HepG2 (cell line): ENCODE measurements around the gene PAFAH1B2. TPM values are rescaled to one million over a fixed set of nuclear protein-coding genes. Genes with fewer than 3 reads are reported as not detected.

Experiments
- E2F1 ChIP-seq: sonication (generic); formaldehyde crosslinking; IDR thresholded peaks from 2 replicates; pipeline ENCODE4 v1.5.0; 2020; ENCODE audit warnings: missing genetic modification reagents
- EP300 ChIP-seq, 3 experiments: sonication (generic) in 1 of 3; formaldehyde crosslinking in 1 of 3; IDR thresholded peaks; 2 replicates each; pipeline versions ENCODE4 v1.5.1 to v1.6.1; 2011 to 2020; ENCODE audit warnings: low read depth in 2 of 3, low read length in 2 of 3, borderline replicate concordance in 1 of 3, improper control_type of control experiment in 1 of 3, mild to moderate bottlenecking in 1 of 3, missing genetic modification reagents in 1 of 3, moderate library complexity in 1 of 3
- HBP1 ChIP-seq: IDR thresholded peaks from 2 replicates; pipeline ENCODE4 v1.6.1; 2016; ENCODE audit warnings: low read depth, control low read depth
- HOXD1 ChIP-seq: sonication (generic); formaldehyde crosslinking; IDR thresholded peaks from 2 replicates; pipeline ENCODE4 v1.5.0; 2020; ENCODE audit warnings: missing genetic modification reagents
- IRX3 ChIP-seq: sonication (generic); formaldehyde crosslinking; IDR thresholded peaks from 2 replicates; pipeline ENCODE4 v1.8.1; 2023; ENCODE audit warnings: mild to moderate bottlenecking, low read depth, missing genetic modification reagents, borderline replicate concordance
- MIER2 ChIP-seq: IDR thresholded peaks from 2 replicates; pipeline ENCODE4 v1.6.1; 2016; ENCODE audit warnings: missing biosample characterization, missing genetic modification reagents
- NCOR1 ChIP-seq: fragments of 200-600 bp; sonication (generic); IDR thresholded peaks from 2 replicates; pipeline ENCODE4 v1.7.0; 2017; ENCODE audit warnings: antibody characterized with exemption, low read length, borderline replicate concordance
- NR2F2 ChIP-seq: IDR thresholded peaks from 2 replicates; pipeline ENCODE4 v1.6.1; 2012; ENCODE audit warnings: low read depth, inconsistent platforms, borderline replicate concordance
- PLRG1 ChIP-seq: fragments of 450-650 bp; conservative IDR thresholded peaks from 2 replicates; pipeline ENCODE4 v1.6.1; 2016
- RAD21 ChIP-seq: fragments of 450-650 bp; formaldehyde crosslinking; IDR thresholded peaks from 2 replicates; pipeline ENCODE4 v1.5.0; 2020; ENCODE audit warnings: mild to moderate bottlenecking
- RBM22 ChIP-seq: fragments of 200-400 bp; formaldehyde crosslinking; optimal IDR thresholded peaks from 2 replicates; pipeline ENCODE3; 2017; ENCODE audit warnings: mild to moderate bottlenecking, low read length, moderate library complexity
- RCOR2 ChIP-seq: IDR thresholded peaks from 2 replicates; pipeline ENCODE4 v1.6.1; 2016; ENCODE audit warnings: missing biosample characterization, missing genetic modification reagents
- RELA ChIP-seq: sonication (generic); formaldehyde crosslinking; IDR thresholded peaks from 2 replicates; pipeline ENCODE4 v1.4.0; 2020; ENCODE audit warnings: missing genetic modification reagents
- SATB2 ChIP-seq: sonication (generic); formaldehyde crosslinking; IDR thresholded peaks from 2 replicates; pipeline ENCODE4 v1.5.0; 2020; ENCODE audit warnings: missing genetic modification reagents
- TEAD3 ChIP-seq: optimal IDR thresholded peaks from 2 replicates; pipeline ENCODE3; 2016; ENCODE audit warnings: borderline replicate concordance
- ZFP91 ChIP-seq: sonication (generic); formaldehyde crosslinking; IDR thresholded peaks from 2 replicates; pipeline ENCODE4 v1.9.0; 2022; ENCODE audit warnings: missing genetic modification reagents, mild to moderate bottlenecking, borderline replicate concordance
- ZFY ChIP-seq: sonication (generic); formaldehyde crosslinking; IDR thresholded peaks from 2 replicates; pipeline ENCODE4 v1.4.0; 2020; ENCODE audit warnings: missing genetic modification reagents
- ZNF18 ChIP-seq: sonication (generic); formaldehyde crosslinking; IDR thresholded peaks from 2 replicates; pipeline ENCODE4 v1.8.0; 2022; ENCODE audit warnings: mild to moderate bottlenecking, missing genetic modification reagents; ENCODE audit not compliant: insufficient replicate concordance
- ZNF441 ChIP-seq: sonication (generic); formaldehyde crosslinking; IDR thresholded peaks from 2 replicates; pipeline ENCODE4 v1.7.0; 2021; ENCODE audit warnings: missing genetic modification reagents, borderline replicate concordance
- ZNF737 ChIP-seq: sonication (generic); formaldehyde crosslinking; IDR thresholded peaks from 2 replicates; pipeline ENCODE4 v1.5.0; 2020; ENCODE audit warnings: missing genetic modification reagents, mild to moderate bottlenecking, borderline replicate concordance
- ZNF747 ChIP-seq: sonication (generic); formaldehyde crosslinking; IDR thresholded peaks from 2 replicates; pipeline ENCODE4 v1.8.1; 2023; ENCODE audit warnings: missing genetic modification reagents, mild to moderate bottlenecking, borderline replicate concordance
- ZNF773 ChIP-seq: sonication (generic); formaldehyde crosslinking; IDR thresholded peaks from 2 replicates; pipeline ENCODE4 v1.4.0; 2020; ENCODE audit warnings: missing genetic modification reagents, borderline replicate concordance
- ZSCAN20 ChIP-seq: sonication (generic); formaldehyde crosslinking; IDR thresholded peaks from 2 replicates; pipeline ENCODE4 v1.4.0; 2020; ENCODE audit warnings: missing genetic modification reagents, mild to moderate bottlenecking, borderline replicate concordance
- ZZZ3 ChIP-seq: sonication (generic); formaldehyde crosslinking; IDR thresholded peaks from 2 replicates; pipeline ENCODE4 v1.4.0; 2020; ENCODE audit warnings: missing genetic modification reagents, mild to moderate bottlenecking, borderline replicate concordance
- polyA plus RNA-seq, 8 experiments: library from polyadenylated mRNA; depleted of rRNA in 3 of 8; stranded (reverse) in 7 of 8; unstranded in 1 of 8; fragments of >200 nt; fragmentation: Illumina TruSeq in 4 of 8; extraction: Trizol in 4 of 8; gene quantifications; 2 replicates each; pipeline versions ENCODE4 v1.2.1 to v1.2.3, GENCODE V29; 2011 to 2016; ENCODE audit warnings: low read depth in 4 of 8, missing spikeins in 1 of 8, mixed read lengths in 1 of 8; ENCODE audit not compliant: insufficient read depth in 1 of 8
- total RNA-seq, 5 experiments: library from RNA; depleted of rRNA; stranded (reverse); fragments of >200 nt; fragmentation: Illumina TruSeq; extraction: Trizol; gene quantifications; 2 replicates each; pipeline ENCODE4 v1.2.3, GENCODE V29; 2016; ENCODE audit warnings: low read depth in 1 of 5

The PAFAH1B2 gene
- total and polyA plus RNA-seq, 2 of the 13 experiments (the other 11 are each of a cell fraction or from before 2014, with no cell fraction given), result 28.8 to 104 TPM

GRCh38 chr11:117096201-117096991 lies 47.7 kb upstream of the PAFAH1B2 start (continued):
- TF ChIP-seq E2F1, result no peak
- no peak for TF ChIP-seq RBM22
- TF ChIP-seq ZZZ3 (CRISPR knock-in tag), result no peak
- TF ChIP-seq ZNF747 (CRISPR knock-in tag), result 0 out of 2 replicates have a peak, but pooled peaks have one; percentile 28
- TF ChIP-seq RCOR2, result no peak; the same call in 1 of the 2 replicates
- no peak for TF ChIP-seq EP300 (IDR thresholded peaks at IDR 0.05; ENCODE audit: low read depth in 2 of 2, low read length in 2 of 2)
- TF ChIP-seq EP300 (CRISPR knock-in tag; IDR thresholded peaks at IDR 0.05; ENCODE audit: borderline replicate concordance), result 0 out of 2 replicates have a peak, but pooled peaks have one; percentile 10
- TF ChIP-seq RELA (CRISPR knock-in tag), result no peak
- no peak for TF ChIP-seq HOXD1 (CRISPR knock-in tag)
- TF ChIP-seq ZFY (CRISPR knock-in tag), result peak; percentile 46; the same call in 1 of the 2 replicates
- TF ChIP-seq ZNF18 (CRISPR knock-in tag), result no peak
- TF ChIP-seq PLRG1, result no peak
- TF ChIP-seq RAD21 (CRISPR knock-in tag), result peak; percentile 22; the same call in 1 of the 2 replicates
- peak; percentile 31; the same call in 1 of the 2 replicates for TF ChIP-seq SATB2 (CRISPR knock-in tag)
- peak; percentile 66; the same call in 1 of the 2 replicates for TF ChIP-seq NCOR1
- no peak for TF ChIP-seq MIER2
- peak; percentile 41 for TF ChIP-seq TEAD3 (CRISPR knock-in tag)
- no peak for TF ChIP-seq ZNF773
- TF ChIP-seq IRX3 (CRISPR knock-in tag), result no peak
- TF ChIP-seq NR2F2, result peak; percentile 40; the same call in 1 of the 2 replicates
- TF ChIP-seq ZFP91, result no peak
- TF ChIP-seq ZNF737, result no peak
- TF ChIP-seq HBP1 (CRISPR knock-in tag), result no peak
- TF ChIP-seq ZSCAN20 (CRISPR knock-in tag), result no peak
- peak; percentile 46; the same call in 1 of the 2 replicates for TF ChIP-seq ZNF441 (CRISPR knock-in tag)
